Stimulated activated CD8-positive, alpha-beta memory T cell treated with anti-CD3 and anti-CD28 coated beads, Interleukin-12 subunit alpha, Interleukin-12 subunit beta, amount 100 ng/mL, for 1 hour (primary cell): ENCODE results near the gene GPRC5D.

ENCODE experiments used
- DNase-seq: peaks from one replicate; pipeline ENCODE4 v3.0.0-alpha.2; 2020; ENCODE audit warnings: low read depth

The GPRC5D gene

GRCh38 chr12:12979126-12979525, 27.2 kb upstream of the GPRC5D start:
- no peak for DNase-seq

DNA sequence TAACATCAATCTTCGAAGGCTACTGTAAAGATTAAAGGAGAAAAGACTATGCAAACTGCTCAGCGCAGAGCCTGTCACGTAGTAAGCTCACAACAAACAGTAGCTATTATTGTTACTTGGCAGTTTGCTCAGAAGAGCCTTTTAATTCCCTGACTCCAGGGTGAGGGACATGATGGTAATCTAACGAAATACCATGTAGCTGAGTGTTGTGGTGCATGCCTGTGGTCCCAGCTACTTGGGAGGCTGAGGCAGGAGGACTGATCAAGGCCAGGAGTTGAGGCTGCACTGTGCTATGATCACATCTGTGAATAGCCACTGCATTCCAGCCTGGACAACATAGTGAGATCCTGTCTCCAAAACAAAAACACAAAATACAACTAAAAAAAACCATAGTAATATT, 25.3 kb upstream of the GPRC5D start:
- no peak for DNase-seq

- no peak for DNase-seq
Observed at GRCh38 chr12:12976366-12976765, 24.4 kb upstream of the GPRC5D start.

- DNase-seq: no peak
Observed at GRCh38 chr12:12975322-12976077, 23.5 kb upstream of the GPRC5D start.

DNA sequence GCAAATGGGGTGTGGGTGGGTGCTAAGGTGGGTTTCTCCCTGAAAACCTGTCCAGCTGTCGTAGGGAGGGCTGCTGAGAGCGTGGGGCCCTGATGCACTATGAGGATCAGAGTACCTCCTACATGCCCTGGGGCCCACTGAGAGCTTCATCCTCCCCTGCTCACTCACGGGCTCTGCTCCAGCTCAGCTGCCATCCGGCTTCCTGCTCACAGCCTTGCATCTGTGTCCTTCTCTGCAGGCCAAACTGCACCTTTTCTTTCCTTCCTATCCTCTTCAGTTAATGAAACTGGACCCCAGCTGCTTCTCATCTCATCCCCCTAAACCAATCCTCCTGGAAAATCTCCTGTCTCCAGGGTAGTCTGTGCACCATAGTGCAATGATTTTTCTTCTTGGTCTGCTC, 22.2 kb upstream of the GPRC5D start:
- no peak for DNase-seq

- DNase-seq: no peak
Observed at GRCh38 chr12:12973019-12973418, 21.0 kb upstream of the GPRC5D start.

DNA sequence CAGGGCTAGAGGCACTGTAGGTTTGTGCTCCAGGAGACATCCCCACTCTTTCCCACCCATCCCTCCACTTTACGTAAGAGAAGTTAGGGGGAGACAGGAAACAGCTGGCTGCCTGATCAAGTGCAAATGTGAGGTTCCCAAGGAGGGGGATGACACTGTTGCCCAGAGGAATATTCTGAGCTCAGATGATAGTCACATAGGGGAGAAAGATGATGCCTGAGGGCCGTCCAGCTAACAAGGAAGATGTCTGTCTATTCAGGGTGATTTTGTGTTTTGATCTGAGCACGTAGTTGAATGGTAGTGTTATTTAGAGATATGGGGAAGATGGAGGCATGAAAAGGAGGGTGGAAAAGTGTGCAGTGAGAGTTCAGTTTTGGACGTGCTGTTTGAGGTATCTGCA, 13.9 kb upstream of the GPRC5D start:
- DNase-seq: no peak

- DNase-seq: no peak
Observed at GRCh38 chr12:12964255-12964654, 12.3 kb upstream of the GPRC5D start.

GRCh38 chr12:12960639-12961209, 8.8 kb upstream of the GPRC5D start:
- DNase-seq: no peak

- DNase-seq: no peak
Observed at GRCh38 chr12:12958886-12959285, 6.9 kb upstream of the GPRC5D start.

DNA sequence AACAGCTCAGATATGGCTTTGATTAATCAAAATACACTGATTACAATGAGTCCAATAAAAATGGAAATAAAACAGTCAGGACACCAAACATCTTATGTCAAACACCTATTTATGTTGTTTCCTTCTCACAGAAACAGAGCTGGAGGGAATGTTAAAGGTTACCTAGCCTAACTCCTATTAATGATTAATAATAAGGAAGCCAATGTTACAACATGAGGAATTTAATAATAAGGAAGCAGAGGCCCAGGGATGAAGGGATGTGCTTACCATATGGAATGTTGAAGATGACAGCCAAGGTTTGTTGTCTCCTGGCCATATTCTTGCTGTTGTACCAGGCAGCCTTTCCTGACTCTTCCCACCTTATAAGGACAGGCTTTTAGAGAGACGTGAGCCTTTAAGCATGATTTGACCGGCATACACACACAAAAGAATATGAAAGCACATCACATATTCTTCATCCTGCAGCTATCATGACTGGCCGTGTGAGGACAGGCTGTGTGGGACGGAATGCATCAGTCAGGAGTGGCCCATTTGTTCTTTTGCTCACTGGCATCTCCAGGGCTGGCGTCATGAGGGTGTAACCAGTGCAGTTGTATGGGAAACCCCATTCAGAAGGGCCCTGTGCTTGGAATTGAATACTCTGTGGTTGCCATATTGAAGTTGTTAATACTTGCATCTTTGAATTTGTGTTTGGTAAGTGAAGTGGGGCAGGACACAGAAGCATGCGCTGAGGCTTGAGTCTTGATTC, 3.1 kb upstream of the GPRC5D start:
- DNase-seq: no peak

DNA sequence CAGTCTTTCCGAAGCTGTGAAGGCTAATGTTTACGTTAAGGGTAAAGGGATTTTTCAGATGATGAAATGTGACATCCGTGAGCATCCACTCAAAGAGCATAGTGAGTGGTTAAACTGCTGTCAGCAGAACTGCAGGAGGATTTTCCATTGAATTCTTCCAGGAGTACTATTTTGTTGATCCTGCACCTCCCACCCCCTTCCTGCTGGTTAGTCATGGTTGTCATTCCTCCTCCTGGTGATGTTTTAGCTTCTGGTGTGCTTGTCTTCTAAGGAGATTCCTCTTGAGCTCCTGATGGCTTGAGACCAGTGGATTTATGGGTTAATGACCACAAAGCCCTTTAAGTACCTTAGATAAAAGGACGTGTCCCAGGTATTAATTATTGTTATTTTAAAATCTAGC, 2.4 kb upstream of the GPRC5D start:
- DNase-seq: no peak

- DNase-seq: no peak
Observed at GRCh38 chr12:12951504-12951903, 466 bp downstream of the GPRC5D start.

- DNase-seq: no peak
Observed at GRCh38 chr12:12947902-12948301, 4.1 kb downstream of the GPRC5D start.

- no peak for DNase-seq
Observed at GRCh38 chr12:12946686-12947355, 5.1 kb downstream of the GPRC5D start.

DNA sequence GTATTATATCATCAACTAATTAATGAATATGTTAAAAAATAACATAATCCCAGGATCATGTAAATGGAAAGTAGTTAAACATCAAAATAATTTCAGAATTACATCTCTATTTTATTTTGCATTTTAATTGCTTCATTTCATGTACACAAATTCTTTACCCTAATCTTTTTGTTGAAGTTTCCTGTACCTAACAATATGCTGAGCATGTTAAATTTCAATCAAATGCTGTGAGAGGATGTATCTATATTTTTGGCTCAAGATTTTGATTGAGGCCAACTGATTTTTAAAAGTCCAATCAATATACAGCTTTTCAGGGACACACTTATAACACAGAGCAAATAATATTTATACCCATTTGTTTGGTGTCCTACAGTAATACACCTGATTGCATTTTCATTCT, 6.4 kb downstream of the GPRC5D start:
- no peak for DNase-seq

DNA sequence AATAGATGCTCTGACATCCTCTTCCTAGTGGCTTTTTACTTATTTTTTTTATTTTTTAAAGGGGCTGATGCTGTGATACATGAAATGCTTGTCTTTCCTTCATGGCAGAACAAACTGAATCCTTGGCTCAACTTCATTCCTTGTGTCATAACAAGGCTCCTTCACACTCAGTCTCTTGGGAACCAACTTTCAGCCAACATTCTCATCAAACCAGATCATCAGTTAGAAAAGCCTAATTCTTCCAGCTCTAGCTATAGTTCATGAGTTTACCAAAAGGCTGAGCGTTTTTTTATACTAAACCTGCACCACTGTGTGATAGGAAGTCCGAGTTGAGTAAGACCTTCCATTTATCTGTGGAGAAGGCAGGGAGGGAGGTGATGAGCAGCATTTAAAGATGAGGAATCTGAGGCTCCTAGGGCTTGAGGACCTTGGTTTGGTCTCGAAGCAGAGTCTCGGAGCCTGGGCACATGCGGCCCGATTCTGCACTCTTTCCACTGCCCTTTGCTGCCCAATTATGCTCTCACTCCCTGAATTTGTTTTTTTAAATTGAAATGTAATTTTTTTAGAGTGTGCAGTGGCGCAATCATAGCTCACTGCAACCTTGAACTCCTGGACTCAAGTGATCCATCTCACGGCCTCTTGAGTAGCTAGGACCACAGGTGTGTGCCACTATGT, 8.2 kb downstream of the GPRC5D start:
- DNase-seq: no peak

DNA sequence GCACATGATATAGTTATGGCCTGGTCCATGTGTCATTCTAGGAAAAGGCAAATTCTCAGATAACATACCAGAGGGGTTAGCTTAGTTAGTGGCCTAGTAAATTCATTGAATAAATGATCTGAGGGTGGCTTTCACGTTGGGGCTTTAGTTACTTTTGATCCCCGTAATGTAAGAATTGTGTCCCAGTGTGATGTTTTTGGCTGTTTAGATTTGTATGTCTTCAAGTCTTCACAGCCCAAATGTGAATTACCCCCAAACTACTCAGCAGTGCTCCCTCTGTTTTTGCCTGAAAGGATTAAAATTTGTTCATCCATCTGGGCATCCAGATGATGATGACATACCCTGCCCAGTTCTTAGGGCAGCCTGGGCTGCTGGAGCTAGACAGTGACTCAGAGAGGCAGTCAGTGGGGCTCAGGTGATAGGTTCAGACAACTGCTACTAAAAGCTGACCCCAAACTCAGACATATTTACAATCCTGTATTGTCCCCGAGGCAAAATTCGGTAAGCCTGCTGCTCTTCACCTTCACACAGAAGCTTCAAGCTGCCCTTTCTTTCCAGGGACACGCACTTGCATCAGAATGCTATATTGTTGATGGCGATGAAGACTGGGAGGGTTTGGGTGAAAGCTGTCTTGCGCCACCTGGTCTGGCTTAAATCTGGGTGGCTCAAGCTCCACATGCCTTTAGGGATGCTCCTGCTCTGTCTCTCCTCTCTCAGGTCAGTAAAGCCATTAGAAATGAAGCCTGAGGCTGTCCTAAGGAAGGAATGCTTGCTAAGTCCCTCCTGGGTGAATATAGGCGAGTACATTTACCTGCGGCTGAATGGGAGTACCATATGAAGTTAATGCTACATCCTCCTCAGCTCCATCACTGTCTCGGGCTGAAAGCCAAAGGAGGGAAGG, 10.3 kb downstream of the GPRC5D start:
- no peak for DNase-seq

- DNase-seq: no peak
Observed at GRCh38 chr12:12939888-12940287, 12.1 kb downstream of the GPRC5D start.

DNA sequence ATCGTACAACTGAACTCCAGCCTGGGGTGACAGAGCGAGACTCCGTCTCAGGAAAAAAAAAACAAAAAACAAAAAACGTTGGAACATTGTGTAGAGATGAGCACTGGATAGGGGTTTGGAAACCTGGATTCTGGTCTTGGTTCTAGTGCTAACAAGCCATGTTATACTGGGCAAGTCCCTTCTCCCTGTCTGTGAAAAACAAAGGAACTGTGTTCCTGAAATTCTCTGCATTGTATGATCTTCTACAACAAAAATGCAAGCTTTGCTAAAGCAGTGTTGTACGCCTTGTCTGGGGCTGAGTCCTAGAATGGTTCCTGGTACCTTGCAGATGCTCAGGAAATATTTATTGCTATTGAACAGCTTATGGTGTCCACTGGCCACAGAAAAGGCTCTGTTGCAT, 13.4 kb downstream of the GPRC5D start:
- no peak for DNase-seq

DNA sequence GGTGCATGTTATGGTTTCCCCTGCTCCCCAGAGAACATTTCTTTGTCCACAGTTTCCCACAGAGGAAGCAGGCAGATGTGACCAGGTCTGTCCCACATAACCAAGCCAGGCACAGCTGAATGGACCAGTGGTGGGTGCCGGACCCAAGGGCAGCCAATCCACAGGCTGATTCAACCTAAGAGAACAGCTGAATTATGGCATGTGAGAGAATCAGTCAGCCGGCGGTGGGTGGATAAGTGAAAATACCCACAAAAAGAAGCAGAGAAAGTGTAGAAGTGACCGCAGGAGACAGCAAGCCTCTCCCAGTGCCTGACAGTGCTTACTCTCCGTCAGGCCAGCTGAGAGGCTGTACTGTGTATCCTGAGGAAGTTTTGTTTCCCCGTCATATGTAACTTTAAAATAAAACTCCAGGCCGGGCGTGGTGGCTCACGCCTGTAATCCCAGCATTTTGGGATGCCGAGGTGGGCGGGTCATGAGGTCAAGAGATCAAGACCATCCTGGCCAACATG, 14.9 kb downstream of the GPRC5D start:
- no peak for DNase-seq
